Kidney tubule cell (primary cell): Measurements from ENCODE around the gene IGBP1.
"Not testable (repeated sequence)": the region's sequence is repeated elsewhere in the genome, so short reads cannot be mapped to it uniquely, and the experiment has no call there.

Experiments
- DNase-seq: peaks from one replicate; pipeline ENCODE4 v3.0.0-alpha.2; 2018; ENCODE audit warnings: low spot score

IGBP1 gene

DNA sequence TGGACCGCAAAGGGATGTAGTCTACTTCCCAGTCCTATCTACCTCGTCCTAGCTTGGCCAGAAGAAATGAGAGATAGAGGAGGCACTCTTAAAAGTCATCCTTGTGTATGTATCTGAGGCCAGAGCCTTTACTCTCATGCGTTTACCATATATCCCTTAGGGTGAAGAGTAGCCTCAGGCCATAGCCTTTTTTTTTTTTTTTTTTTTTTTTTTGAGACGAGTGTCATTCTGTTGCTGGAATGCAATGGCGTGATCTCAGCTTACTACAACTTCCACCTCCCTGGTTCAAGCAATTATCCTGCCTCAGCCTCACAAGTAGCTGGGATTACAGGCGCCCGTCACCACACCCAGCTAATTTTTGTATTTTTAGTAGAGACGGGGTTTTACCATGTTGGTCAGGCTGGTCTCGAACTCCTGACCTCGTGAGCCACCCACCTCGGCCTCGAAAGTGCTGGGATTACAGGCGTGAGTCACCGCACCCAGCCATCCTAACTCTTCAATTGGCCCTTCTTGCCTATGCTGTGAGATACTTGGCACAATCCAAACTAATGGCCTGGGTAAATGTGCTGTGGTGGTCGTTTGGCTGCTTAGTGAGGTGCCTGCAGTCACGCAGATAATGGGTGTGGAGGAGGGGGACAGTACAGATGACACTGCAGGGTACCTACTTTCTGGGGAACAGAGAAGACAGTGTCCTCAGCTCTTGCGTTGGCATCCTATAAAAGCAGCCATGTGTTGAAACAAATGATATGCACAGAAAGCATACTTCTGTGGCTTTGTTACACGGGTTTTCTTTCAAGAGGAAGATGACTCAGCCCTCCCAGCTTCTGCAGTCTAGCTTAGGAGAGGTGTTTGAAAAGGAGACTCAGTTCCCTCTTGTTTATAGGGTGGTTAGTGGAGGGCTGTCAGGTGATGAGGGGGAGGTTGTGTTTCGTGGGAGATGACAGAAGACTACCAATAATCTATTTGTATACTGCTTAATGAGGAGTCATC lies 33.6 kb downstream of the IGBP1 start:
- peak; percentile 70 for DNase-seq

DNA sequence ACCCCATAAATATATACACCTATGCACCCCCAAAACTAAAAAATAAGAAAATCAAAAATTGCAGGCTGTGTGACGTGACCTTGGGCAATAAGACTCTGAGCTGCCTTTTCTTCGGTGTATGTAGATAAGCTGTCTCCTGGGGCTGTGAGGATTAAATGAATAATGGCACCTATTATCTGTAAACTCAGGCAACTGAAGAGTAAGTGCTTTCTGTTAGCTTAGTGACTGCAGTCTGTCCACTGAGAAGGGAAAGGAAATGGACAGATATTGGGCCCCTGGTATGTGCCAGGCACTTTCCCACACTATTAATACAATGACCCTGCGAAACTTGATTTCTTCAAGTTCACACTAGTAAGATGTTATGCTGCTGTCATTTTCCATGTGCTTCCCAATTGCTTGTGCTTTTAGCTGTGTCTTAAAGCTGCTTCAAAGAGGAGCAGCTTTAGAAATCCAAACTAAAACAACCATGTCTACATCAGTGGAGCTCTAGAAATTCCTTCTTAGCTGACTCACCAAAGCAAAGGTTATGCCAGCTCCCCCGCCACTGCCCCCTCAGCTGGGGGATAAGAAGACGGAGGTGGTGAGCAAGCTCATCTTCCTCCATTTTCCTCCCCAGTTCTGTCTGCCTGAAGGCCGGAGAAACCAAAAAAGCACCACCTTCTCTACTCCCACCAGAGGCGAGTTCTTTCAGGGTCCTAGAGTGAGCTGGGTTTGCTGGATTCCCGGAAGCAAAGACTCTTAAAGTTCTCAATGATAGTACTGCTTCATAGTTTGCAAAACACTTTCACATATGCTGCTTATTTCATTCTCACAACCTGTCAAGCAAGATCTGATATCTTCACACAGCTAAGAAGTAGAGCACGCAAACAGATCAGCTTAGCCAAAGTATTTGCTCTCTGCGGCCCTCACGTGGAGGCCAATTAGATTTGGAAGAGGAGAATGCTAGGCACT lies 35.3 kb downstream of the IGBP1 start:
- peak; percentile 79 for DNase-seq

DNA sequence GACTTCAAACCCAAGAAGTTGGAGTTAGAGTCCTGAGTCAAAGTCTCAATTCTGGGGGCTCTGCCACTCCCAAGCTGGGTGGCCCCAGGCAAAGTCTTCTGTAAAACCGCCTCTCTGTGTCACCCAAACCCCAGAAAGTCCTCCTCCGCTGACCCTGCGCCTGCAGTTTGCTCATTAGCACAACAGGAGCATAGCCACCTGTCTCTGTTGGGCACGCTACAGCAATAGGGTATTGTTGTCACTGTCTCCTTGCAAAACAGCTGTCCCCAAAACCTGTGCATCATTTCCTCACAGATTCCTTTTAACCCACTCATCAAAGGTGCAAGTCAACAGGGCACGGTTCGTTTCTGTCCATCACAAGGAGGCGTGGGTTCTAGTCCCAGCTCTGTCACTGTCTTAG lies 36.0 kb downstream of the IGBP1 start:
- DNase-seq = no peak

DNA sequence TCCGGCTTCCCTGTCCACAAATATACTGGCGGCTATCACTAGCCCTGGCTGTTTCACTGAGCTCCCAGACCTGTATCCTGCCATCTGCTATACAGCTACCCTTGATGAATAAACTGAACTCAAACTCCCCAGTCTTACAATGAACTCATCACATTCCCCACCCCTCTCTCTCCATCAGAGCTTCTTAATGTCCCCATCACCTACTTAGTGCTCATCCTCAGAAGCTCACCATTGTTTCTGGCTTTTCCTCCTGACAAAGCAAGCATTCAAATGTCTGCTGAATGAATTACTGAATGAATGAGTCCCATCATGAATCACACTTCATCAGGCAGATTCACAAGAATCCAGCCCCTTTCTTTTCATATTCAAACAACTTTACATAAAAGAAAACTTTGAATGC lies 38.4 kb downstream of the IGBP1 start:
- peak; percentile 72 for DNase-seq

DNA sequence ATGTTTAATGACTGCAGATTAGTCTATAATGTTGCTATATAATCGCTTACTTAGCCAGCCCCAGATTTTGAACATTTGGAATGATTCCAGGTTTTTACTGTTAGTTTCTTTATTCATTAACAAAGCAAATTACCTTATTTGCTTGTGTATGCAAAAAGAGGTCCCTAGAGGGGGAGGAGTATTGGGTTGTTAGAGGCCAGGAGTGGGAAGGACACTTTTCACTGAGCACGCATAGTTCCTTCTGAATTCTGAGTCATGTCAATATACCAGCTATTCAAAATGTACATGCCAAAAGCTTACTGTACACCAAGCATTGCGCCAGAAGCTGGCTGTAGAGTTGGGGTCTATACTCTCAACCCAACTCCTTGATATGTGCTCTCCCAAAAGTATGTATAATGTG lies 39.0 kb downstream of the IGBP1 start:
- DNase-seq = peak; percentile 44

DNA sequence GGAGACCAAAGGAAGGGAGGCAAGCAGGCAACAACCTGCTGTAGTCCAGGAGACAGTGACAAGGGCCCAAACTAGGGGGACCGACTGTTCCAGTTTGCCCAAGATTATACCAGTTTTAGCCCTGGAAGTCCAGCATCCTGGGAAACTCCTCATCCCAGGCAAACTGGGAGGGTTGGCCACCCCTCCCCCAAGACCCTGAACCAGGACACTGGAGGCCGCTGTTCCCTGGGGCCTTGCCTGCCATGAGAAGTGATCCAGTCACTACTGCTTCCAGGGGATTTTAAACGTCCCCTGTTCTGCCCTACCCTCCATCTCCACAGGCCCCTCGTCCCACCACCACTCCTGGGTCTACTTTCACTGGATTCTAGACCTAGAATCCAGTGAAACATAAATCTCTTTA lies 39.7 kb downstream of the IGBP1 start:
- no peak for DNase-seq

DNA sequence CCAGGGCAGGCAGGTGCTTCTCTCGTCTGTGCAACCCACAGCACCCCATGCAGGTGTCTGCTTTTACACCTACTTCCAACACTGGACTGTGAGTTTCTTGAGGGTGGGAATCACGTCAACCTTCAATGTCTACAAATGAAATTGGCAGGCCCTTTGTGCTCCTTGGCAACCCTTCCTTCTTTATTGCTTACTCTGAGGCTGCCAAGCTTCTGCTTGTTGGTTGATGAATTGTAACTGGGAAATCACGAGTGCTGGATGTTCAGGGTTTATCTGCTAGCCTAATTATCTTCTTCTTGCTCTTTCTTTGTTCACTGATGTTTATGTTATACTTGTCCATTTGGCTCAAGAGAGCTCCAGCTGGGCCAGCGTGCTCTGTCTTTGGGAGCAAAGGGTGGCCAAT lies 41.5 kb downstream of the IGBP1 start:
- peak; percentile 3 for DNase-seq

DNA sequence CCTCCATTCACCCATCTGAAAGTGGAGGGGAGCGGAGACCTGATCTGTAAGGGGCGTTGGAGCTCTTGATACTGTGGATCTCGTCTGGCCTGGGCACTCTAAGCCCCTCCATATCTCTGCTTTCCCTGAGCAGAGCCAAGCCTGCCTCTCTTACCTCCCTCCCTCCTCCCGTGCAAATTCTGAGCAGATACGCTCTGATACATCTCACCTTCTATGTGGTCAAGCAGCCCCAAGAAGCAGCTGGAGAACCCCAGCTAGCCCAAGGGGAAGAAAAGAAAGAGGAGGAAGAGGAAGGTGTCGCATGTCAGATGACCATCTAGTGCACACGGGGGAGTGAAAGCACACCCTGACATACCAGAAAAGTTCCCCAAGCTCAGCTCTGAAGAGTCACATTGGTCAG lies 42.1 kb downstream of the IGBP1 start:
- DNase-seq = no peak

DNA sequence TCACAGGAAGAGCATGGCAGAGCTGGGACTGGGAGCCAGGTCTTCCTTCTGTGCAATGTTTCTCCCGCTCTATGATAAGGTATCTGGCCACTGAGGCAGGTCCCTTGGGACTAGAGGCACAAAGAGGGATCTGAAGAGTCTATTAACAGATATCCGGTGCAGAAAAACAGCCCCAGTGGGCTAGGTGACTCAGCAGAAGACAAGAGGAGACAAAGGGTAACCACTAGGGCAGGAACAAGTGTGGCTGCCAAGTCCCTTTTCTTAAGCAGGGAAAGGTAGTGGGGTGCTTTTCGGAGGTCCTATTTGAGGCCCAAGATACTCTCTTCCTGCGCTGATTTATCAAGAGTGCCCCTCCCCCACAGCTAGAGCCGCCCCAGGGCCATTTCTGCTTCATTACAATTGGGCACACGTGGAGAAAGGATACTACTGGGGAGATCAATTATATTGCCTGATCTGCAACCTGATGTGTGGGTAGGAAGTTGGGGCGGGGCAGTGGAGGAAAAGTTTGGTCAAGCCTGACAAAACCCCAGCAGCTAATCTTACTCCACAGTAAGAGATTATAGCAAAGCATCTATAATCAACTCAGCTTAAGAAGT lies 43.8 kb downstream of the IGBP1 start, which contains the start of gene DGAT2L6:
Gene DGAT2L6 (plus strand): TSS at position 546 of the 596 bp plus-strand sequence. CDS start 100 bp downstream, outside the sequence.
- DNase-seq = no peak

DNA sequence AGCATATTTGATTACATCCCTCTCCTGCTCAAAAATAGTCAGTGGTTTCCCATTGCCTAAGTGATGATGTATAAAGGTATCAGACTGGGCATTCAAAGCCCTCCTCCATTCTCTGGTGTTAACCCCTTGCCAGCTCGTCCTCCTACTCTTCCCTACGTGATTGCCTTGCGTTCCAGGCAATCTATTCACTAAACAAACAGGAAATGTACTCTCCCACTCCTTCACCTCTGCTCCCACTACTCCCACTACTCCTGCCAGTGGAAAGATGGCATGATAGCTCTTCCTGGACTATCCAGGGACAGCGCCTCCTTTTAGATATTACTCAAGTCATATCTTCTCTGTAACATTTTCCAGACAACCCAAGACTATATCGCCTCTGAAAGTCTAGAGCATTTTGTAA lies 49.8 kb downstream of the IGBP1 start:
- DNase-seq = no peak

DNA sequence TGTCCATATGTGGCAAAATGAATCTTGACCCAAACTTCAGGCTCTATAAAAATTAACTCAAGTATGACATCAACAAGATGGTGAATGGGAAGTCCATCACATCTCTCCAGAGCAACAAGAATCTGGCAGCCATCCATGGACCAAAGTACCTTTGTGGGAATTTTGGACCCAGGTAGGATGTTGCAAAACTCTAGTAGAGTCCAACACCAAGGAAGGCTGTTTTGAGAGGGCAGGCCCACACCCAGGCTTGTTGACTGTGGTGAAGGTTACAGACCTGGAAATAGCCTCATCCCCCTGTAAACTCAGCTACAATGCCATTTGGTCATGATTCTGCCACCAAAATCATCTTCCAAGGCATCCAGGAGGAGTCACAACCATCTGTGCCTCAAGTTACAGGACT lies 57.0 kb downstream of the IGBP1 start:
- DNase-seq = no peak

DNA sequence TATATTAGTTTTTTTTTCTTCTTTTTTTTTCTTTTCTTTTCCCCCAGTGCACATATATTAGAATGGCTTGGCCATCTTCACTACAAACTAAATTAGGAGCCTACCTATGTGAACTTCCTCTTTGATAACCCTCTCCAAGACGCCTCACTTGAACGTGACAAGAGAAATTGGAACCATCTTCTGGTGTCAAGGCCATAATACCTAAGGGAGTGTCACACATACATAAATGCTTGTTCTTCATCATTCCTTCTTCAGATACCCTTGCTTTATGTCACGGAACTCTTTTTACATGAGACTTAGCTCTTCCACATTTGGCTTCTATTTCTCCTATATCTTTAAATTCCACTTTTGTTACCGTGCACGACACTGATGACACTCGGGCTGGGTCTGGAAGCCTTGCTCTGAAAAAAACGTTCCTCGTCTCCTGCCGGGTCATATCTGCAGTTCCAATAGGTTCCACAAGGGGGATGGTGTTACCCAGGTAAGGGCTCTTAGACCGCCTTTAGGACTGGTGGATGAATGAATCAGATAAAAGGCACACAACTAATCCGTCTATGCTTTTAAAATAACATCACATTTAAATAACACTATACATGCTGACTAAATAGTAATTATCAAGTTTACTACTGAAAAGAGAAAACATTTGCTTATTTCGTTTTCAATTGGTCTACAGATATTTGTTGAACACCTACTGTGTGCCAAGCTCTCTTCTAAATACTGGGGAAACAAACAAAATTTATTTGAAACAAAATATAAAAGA lies 63.9 kb downstream of the IGBP1 start:
- DNase-seq = peak; percentile 70

DNA sequence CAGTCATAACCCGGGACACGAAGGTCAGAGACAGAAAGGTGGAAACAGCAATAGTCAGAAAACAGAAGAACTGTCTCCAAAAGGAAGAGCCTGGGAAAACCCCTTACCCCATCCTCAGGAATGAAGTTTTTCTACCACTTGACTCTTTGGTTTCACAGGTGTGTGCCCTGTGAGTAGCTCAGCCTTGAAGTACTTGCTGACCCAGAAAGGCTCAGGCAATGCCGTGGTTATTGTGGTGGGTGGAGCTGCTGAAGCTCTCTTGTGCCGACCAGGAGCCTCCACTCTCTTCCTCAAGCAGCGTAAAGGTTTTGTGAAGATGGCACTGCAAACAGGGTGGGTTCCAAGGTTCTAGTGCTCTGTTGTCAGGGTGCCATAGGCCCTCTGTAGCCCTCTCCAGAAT lies 68.5 kb downstream of the IGBP1 start:
- DNase-seq = peak; percentile 45

DNA sequence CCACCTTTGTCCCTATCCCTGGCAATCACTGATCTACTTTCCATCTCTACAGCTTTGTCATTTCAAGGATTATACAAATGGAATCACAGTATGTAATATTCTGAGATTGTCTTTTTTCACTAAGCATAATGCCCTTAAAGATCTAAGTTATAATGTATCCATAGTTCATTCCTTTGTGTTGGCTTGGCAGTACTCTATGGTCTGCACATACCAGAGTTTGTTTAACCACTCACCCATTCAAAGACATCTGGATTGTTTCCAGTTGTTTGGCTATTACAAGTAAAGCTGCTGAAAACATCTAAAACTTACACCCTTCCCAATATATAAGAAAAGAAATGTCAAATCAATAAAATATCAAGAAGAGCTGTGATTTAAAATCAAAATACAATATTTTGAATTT lies 75.2 kb downstream of the IGBP1 start:
- no peak for DNase-seq

DNA sequence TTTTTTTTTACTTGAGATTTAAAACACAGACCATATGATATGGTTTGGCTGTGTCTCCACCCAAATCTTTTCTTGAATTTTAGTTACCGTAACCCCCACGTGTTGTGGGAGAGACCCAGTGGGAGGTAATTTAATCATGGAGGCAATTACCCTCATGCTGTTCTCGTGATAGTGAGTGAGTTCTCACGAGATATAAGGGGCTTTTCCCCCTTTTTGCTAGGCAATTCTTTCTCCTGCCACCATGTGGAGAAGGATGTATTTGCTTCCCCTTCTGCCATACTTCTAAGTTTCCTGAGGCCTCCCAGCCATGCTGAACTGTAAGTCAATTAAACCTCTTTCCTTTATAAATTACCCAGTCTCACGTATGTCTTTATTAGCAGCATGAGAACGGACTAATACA lies 76.3 kb downstream of the IGBP1 start:
- not testable (repeated sequence) for DNase-seq
